Renal cortical epithelial cell (primary cell): ENCODE measurements around the gene CTNNA1. TPM values are rescaled to one million over a fixed set of nuclear protein-coding genes. Genes with fewer than 3 reads are reported as not detected.
"Not testable (repeated sequence)": the region's sequence is repeated elsewhere in the genome, so short reads cannot be mapped to it uniquely, and the experiment has no call there.

Source experiments
- DNase-seq: peaks from one replicate; pipeline ENCODE4 v3.0.0-alpha.2; 2011; ENCODE audit warnings: low read depth
- total RNA-seq: library from RNA; depleted of rRNA; stranded (reverse); fragments of >200 nt; gene quantifications from 2 replicates; pipeline ENCODE4 v1.2.3, GENCODE V29; 2014

The CTNNA1 gene
- total RNA-seq, 1 donor from 2014 or later = 624 TPM

DNA sequence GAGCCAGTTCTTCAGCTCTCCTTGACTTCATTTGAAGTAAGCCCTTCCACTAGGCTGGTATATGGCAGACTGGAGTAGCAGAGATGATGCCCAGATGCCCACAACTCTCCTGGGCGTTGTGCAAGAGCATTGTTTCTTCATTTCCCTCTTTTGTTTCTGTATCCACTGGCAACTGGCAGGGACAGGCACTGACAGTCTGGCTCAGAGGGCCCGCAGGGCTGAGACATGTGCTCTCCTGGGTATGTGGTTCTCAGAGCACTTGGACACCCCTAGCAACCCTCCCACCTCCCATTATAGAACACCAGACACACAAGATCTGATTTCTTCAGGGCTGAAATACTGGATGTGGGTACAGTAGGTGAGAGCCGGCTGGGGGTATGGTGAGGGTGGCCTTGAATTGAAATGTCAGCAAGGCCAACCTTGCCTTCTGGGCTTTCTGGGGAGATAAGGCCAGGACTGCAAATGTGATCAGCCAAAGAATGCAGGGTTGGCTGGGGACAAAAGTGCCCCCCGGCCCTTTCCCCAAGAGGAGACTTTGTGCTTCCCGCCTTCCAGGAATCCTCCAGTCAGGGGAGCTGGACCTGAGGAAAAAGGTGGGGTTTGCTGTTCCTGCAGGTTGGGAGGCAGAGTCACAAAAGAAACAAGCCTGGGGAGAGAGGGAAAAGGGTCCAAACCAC is 28.6 kb upstream of the CTNNA1 start:
- peak; percentile 77 for DNase-seq

- DNase-seq = peak; percentile 76
These were observed 27.9 kb upstream of the CTNNA1 start for GRCh38 chr5:138725153-138725817.

DNA sequence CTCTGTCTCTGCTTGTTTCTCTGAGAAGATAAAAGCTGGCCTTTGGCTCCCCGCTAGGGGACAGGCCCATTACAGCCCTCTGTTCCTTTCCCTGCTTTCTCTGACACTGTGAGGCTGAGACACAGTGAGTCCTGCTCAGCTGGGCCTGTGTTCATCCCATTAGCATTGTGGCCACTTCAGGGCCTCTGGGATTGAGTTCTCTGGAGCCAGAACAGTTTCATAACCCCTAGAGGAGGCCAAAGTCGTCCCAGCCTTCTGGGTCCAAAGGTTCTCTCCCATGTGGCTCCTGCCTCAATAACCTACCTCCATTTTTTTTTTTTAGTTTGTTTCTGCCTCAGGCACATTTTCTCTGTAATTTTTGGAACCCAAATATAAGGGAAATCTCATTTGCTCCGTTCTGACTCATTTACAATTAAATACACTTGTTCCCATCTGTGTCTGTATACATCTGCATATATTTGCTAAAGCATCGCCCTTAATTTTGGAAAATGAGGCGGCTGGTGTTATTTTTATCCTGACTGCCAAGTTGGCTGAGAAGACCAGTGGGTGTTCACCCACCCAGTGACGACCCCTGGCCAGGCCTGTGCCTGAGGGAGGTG is 27.3 kb upstream of the CTNNA1 start:
- DNase-seq = no peak

DNA sequence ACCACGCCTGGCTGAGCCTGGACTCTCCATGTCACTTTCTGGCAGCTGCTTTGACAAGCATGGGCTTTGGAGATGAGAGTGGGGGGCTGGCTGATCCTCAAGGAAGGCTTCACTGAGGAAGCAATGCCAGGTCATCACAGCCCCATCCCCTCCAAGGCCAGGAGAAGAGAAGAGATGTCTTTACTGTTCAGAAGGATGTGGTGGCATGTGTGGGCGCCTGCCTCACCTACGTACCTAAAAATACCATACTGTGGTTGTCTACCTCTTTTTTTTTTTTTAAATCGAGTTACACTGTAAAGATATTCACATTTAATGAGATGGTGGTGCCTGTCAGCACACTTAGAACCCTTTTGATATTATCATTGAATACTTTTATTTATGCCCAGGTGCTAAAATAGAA is 26.4 kb upstream of the CTNNA1 start:
- no peak for DNase-seq

GRCh38 chr5:138730496-138730895 is 22.7 kb upstream of the CTNNA1 start:
- DNase-seq = not testable (repeated sequence)

DNA sequence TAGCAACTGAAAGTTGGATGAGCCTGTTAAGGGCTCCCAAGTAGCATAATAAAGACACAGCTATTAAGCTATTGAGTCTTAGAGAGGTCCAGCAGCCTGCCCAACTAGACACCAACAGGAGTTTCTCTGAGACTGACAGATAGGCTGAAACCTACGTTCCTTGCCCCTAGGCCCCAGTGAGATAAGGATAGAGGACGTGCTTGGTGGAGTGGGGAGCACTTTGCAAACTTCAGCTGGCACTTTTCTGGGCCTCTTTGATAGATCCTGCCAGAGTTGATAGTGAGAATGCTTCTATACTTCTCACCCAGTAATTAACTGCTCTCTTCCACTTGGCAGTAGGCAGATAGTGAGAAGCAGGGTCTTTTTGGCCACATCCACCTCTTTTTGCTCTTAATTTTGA is 20.8 kb upstream of the CTNNA1 start:
- DNase-seq = no peak

GRCh38 chr5:138732933-138733332 is 20.3 kb upstream of the CTNNA1 start:
- DNase-seq = no peak

GRCh38 chr5:138733509-138733908 is 19.7 kb upstream of the CTNNA1 start:
- DNase-seq = no peak

- no peak for DNase-seq
These were observed 16.9 kb upstream of the CTNNA1 start for GRCh38 chr5:138736293-138736692.

DNA sequence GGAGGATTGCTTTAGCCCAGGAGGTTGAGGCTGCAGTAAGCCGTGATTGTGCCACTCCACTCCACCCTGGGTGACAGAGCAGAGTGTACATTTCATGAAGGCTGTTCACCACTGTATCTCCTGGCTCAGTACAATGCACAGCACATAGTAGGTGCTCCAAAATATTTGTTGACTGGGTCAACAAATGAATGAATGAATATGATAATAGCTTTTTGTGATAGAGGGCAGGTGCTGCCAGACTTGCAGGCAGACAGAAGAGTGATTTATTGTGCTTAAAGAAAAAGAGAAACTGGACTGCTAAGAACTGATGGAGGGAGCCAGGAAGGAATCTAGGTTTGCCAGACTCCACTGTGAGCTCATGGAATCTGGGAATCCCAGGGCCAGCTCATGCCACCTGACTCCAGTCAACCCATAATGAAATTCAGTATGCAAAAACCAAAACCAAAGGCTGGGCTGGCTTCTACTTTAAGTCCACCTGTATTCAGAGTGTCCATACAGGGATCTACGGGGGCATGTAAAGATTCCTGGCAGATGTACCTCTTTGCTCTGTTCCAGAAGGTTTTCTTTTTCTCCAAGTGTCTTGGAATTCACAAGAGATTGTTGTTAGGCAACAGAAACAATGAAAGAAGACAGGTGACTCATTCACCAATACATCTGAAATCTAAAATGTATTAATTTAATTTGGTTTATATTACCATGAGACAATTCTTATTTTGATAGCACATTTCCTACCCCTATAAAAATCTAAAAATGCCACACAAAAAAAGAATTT is 15.5 kb upstream of the CTNNA1 start:
- DNase-seq = peak; percentile 66

GRCh38 chr5:138738399-138738798 is 14.8 kb upstream of the CTNNA1 start:
- DNase-seq = no peak

DNA sequence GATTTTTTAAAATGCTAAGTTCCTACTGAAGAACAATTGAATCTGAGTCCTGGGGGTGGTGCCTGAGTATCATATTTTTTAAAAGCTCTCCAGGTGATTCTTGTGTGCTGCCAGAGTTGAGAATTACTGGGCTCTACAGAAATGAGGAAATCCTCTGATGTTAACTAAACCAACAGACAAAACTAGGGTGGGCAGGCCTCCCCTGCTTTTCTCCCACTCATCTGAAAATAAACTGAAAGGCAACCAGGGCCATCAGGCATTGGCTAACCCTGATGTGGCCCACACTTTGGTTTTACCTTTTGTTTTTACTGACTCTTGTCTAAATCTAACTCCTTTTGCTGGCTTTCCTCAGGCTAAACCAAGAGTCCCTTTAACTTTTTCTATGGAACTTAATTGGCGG is 13.3 kb upstream of the CTNNA1 start:
- DNase-seq = no peak

GRCh38 chr5:138743484-138743883 is 9.7 kb upstream of the CTNNA1 start:
- no peak for DNase-seq

DNA sequence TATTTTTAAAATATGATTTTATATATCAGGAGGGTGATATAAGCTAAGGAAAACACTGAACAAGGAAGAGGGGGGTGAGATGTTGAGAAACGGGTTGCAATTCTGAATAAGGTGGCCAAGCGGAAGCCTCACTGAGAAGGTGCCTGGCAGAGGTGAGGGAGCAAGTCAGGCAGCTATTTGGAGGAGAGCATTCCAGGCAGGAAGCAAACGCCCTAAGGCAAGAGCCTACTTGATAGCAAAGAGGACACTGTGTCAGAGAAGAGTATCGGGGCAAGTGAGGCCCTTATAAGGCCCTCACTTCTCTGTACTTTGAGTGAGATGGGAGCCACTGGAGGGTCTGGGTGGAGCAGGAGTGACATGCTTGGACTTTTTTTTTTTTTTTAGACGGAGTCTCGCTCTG is 8.0 kb upstream of the CTNNA1 start:
- no peak for DNase-seq

DNA sequence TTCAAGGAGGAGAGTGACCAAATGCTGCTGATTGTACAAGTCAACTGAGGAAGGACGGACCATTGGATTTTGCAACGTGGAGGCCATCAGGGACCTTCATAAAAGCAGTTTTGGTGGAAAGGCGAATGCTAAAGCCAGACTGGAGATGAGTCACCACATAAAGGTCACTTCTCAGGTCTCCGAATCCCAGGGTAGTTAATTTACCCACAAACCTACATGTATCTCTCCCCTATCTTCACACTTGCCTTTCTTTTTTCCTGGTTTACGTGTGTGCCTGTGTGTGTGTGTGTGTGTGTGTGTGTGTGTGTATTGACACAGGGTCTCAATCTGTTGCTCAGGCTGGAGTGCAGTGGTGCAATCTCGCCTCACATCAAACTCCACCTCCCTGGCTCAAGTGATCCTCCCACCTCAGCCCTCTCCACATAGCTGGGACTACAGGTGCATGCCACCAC is 4.6 kb upstream of the CTNNA1 start:
- no peak for DNase-seq

- DNase-seq = not testable (repeated sequence)
These were observed 1.9 kb upstream of the CTNNA1 start for GRCh38 chr5:138751344-138751743.

DNA sequence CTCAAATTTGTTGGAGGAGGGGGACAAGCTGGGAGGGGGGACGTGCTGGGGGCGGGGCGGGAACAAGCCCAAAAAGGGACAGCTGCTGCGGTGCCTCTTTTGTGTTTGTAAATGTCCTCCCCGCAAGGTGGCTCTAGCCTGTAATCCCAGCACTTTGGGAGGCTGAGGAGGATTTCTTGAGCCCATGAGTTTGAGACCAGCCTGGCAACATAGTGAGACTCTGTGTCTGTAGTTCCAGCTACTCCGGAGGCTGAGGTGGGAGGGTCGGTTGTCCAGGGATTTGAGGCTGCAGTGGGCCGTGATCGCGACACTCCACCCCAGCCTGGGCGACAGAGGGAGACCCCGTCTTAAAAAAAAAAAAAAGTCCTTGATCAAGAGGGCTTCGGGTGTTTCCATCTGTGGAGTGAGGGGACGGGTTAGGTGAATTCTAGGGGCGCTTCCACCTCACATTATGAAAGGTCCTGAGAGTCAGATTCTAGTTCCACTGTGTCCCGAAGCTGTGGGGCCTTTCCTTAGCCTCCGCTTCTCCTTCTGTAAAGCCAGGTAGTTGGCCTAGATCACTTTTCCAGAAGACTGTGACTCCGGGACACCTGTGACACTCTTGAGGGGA is 779 bp upstream of the CTNNA1 start:
- no peak for DNase-seq

- peak; percentile 86 for DNase-seq
These were observed 821 bp downstream of the CTNNA1 start for GRCh38 chr5:138753794-138754698.

DNA sequence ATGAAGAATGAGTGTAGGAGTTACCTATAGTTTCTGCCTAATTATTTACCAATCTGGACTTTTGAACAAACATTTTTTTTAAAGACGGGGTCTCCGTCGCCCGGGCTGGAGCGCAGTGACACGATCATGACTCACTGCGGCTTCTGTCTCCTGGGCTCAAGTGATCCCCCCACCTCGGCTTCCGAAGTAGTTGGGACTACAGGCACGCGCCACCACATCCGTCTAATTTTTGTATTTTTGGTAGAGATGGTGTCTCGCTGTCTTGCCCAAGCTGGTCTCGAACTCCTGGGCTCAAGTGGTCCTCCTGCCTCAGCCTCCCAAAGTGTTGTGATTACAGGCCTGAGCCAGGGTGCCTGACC is 1.5 kb downstream of the CTNNA1 start:
- DNase-seq = peak; percentile 58

- DNase-seq = no peak
These were observed 2.0 kb downstream of the CTNNA1 start for GRCh38 chr5:138755084-138755748.
